Endometrium (tissue), 2 donors: ENCODE results near the gene FAM72A.

Source experiments
- FAIRE-seq: peaks from 2 replicates; lab custom pipeline; 2012; peaks lifted over from hg19 to GRCh38; lab: Jason Lieb, UNC
- donor health status: control.
- donor health status: control.

The FAM72A gene

GRCh38 chr1:206167350-206168029 lies 35.1 kb downstream of the FAM72A start:
- FAIRE-seq: peak; percentile 94

- FAIRE-seq: no peak
Measured at GRCh38 chr1:206145771-206146290, 56.8 kb downstream of the FAM72A start.

- no peak for FAIRE-seq
Measured at GRCh38 chr1:206144605-206145004, 58.0 kb downstream of the FAM72A start.

- FAIRE-seq: no peak
Measured at GRCh38 chr1:206143537-206144172, 59.0 kb downstream of the FAM72A start.

- FAIRE-seq: no peak
Measured at GRCh38 chr1:206142770-206143169, 59.9 kb downstream of the FAM72A start.

- no peak for FAIRE-seq
Measured at GRCh38 chr1:206142011-206142410, 60.6 kb downstream of the FAM72A start.

- no peak for FAIRE-seq
Measured at GRCh38 chr1:206136241-206136640, 66.4 kb downstream of the FAM72A start.
